PFSK-1 (cell line): Measurements from ENCODE around the gene GABBR1.

Experiments
- FOXP2 ChIP-seq: optimal IDR thresholded peaks from 2 replicates; pipeline ENCODE3; 2011; ENCODE audit warnings: borderline replicate concordance, control low read depth, inconsistent platforms; ENCODE audit not compliant: insufficient read depth; ENCODE audit errors: extremely low read length, extremely low read depth
- POLR2AphosphoS5 ChIP-seq: IDR thresholded peaks from 2 replicates; pipeline ENCODE4 v1.6.1; 2012; ENCODE audit warnings: low read depth, mild to moderate bottlenecking, control low read depth, low read length, moderate library complexity
- SIN3A ChIP-seq: IDR thresholded peaks from 2 replicates; pipeline ENCODE4 v1.6.1; 2012; ENCODE audit warnings: mild to moderate bottlenecking, low read length, moderate library complexity, borderline replicate concordance; ENCODE audit not compliant: insufficient read depth
- TAF1 ChIP-seq: IDR thresholded peaks from 2 replicates; pipeline ENCODE4 v1.6.1; 2012; ENCODE audit warnings: low read length, control low read depth, borderline replicate concordance; ENCODE audit not compliant: insufficient read depth
- TF ChIP-seq, protein P1 (sequence below), 2 experiments: IDR thresholded peaks; 2 replicates each; pipeline versions ENCODE4 v1.6.1 to v1.8.0; 2011 to 2012; ENCODE audit warnings: low read depth in 2 of 2, low read length in 2 of 2, control low read depth in 1 of 2, inconsistent platforms in 1 of 2, mild to moderate bottlenecking in 1 of 2, moderate library complexity in 1 of 2; ENCODE audit not compliant: insufficient read depth in 1 of 2

Gene GABBR1

DNA sequence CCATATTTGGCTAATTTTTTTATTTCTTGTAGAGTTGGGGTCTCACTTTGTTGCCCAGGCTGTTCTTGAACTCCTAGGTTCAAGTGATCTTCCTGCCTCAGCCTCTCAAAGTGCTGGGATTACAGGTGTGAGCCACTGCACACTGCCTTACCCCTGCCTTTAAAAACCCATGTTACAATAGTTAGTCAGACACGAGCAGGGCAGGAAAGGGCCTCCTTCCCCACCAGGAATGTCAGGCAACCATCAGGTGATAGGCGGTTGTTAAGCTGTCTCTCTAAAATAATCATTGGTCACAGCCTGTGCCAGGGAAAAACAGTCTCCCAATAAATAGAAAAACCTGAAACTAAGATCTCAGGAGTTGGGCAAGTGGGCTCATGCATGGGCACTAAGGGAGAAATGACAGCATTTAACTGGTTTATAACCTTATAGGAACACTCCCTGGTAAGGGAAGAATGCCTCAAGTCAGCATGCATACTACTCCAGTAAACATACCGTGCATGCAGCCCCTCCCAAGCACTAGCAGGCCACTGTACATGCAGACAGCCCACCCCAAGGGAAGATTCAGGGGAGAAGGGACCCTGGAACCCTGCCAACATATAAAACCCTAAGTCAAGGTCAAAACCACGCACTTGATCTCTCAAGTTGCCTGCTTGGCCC, 39.7 kb downstream of the GABBR1 start:
- TF ChIP-seq FOXP2: no peak
- TF ChIP-seq, protein P1, sequence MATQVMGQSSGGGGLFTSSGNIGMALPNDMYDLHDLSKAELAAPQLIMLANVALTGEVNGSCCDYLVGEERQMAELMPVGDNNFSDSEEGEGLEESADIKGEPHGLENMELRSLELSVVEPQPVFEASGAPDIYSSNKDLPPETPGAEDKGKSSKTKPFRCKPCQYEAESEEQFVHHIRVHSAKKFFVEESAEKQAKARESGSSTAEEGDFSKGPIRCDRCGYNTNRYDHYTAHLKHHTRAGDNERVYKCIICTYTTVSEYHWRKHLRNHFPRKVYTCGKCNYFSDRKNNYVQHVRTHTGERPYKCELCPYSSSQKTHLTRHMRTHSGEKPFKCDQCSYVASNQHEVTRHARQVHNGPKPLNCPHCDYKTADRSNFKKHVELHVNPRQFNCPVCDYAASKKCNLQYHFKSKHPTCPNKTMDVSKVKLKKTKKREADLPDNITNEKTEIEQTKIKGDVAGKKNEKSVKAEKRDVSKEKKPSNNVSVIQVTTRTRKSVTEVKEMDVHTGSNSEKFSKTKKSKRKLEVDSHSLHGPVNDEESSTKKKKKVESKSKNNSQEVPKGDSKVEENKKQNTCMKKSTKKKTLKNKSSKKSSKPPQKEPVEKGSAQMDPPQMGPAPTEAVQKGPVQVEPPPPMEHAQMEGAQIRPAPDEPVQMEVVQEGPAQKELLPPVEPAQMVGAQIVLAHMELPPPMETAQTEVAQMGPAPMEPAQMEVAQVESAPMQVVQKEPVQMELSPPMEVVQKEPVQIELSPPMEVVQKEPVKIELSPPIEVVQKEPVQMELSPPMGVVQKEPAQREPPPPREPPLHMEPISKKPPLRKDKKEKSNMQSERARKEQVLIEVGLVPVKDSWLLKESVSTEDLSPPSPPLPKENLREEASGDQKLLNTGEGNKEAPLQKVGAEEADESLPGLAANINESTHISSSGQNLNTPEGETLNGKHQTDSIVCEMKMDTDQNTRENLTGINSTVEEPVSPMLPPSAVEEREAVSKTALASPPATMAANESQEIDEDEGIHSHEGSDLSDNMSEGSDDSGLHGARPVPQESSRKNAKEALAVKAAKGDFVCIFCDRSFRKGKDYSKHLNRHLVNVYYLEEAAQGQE (IDR thresholded peaks at IDR 0.05; ENCODE audit: insufficient read depth in 1 of 2, low read depth in 2 of 2, low read length in 2 of 2): no peak

DNA sequence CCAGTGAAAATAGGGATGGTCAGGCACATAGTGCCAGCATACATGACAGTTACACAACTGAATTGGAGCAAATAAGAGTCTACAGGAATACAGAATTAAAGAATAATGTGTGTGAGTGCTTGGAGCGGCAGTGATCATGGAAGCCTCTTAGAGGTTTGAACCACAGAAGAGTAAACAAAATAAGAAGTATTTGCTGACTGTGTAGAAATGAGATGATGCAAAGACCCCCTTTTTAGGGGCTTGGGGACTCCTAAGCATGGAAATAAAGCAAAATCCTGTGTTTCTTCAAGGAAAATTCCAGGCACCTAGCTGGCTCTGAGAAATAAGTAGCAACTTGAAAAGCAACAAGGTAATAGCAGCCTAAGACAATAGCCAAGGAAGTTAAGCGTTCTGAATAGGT, 41.3 kb downstream of the GABBR1 start:
- TF ChIP-seq, protein P1 (IDR thresholded peaks at IDR 0.05; ENCODE audit: insufficient read depth in 1 of 2, low read depth in 2 of 2, low read length in 2 of 2): no peak
- TF ChIP-seq FOXP2 (no peak), SIN3A (no peak), POLR2AphosphoS5 (no peak), TAF1 (no peak)

DNA sequence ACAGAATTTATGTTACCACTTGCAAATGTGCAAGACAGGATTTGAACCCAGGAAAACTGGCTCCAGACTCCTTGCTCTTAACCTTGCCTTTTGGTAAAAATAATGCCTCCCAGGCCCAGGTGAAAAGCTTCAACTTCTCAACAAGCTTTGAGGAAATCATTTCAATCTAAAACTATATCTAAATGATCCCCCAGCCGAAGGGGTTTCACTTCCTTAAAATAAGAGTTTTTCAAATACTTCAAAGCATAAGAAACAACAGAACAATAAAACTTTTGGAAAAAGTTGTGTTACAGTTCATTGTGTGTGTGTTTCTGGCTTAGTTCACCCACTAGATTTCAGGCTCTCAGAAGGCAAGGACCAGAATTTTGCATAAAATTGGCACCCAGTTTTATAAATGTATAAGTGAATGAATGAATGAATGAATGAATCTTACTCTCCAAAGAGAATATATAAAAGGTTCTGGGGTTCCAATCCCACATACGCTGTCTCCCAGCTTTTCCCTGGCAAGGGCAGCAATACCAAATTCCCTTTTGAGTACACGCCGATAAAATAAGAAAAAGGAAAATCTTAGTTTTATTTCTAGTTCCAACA, 42.7 kb downstream of the GABBR1 start:
- TF ChIP-seq, protein P1 (IDR thresholded peaks at IDR 0.05; ENCODE audit: insufficient read depth in 1 of 2, low read depth in 2 of 2, low read length in 2 of 2): no peak
- TF ChIP-seq POLR2AphosphoS5: no peak
- no peak for TF ChIP-seq FOXP2
- TF ChIP-seq TAF1: no peak
- TF ChIP-seq SIN3A: no peak

DNA sequence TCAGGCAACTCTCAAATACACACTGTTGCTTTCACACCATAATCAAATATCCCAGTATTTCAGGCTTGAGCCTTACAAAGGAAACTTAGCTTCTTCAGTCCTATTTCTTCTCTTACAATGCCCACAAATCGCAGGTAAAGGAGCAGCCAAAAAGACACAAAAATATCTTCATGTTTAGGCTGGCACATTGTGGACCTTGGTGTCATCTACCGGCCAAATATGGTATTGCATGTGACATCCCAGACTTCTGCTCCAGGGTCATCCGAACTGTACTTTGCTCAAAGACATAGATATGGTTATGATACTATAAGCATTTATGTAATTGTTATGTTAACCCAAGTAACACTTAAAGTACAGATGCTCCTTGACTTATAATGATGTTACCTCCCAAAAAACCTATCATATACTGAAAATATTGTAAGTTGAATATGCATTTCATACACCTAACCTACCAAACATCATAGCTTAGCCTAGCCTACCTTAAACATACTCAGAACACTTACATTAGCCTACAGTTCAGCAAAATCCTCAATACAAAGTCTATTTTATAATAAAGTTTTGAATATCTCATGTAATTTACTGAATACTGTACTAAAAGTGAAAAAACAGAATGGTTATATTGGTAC, 43.4 kb downstream of the GABBR1 start:
- TF ChIP-seq, protein P1 (IDR thresholded peaks at IDR 0.05; ENCODE audit: insufficient read depth in 1 of 2, low read depth in 2 of 2, low read length in 2 of 2): no peak
- no peak for TF ChIP-seq TAF1
- no peak for TF ChIP-seq FOXP2
